Naive thymus-derived CD8-positive, alpha-beta T cell (primary cell): Measurements from ENCODE around the gene GNB1L. TPM values are rescaled to one million over a fixed set of nuclear protein-coding genes. Genes with fewer than 3 reads are reported as not detected.

ENCODE experiments used
- ATAC-seq, 2 donors: fragments of 150-1000 bp; cut with Tn5 transposase in 1 of 2; sonication (Bioruptor Pico), chemical (Tn5 transposase) in 1 of 2; 1 replicate in 1 of 2; 2 replicates in 1 of 2; pipeline ENCODE4 v1.10.0; 2021; ENCODE audit warnings: mild to moderate bottlenecking in 2 of 2, moderate library complexity in 2 of 2
- POLR2A ChIA-PET: fragments of 350-600 bp; sonication (Branson Sonifier 250); formaldehyde crosslinking; loops from one replicate; lab custom pipeline; 2021; ENCODE audit warnings: antibody characterized with exemption; lab: Charles Lee
- DNase-seq, 10 donors: peaks; one replicate each; pipeline versions ENCODE4 v3.0.0 to v3.0.0-alpha.2; 2020 to 2022
- H3K27ac Mint-ChIP-seq, 10 donors: one replicate each; pipeline ENCODE4 v1.8.0; 2020 to 2022; ENCODE audit warnings: mild to moderate bottlenecking in 10 of 10, mixed read lengths in 10 of 10, moderate library complexity in 4 of 10, inconsistent platforms in 1 of 10
- H3K27me3 Mint-ChIP-seq, 5 donors: one replicate each; pipeline ENCODE4 v1.8.0; 2021 to 2022; ENCODE audit warnings: mixed read lengths in 5 of 5
- H3K36me3 Mint-ChIP-seq, 3 donors: one replicate each; pipeline ENCODE4 v1.8.0; 2020 to 2022; ENCODE audit warnings: mixed read lengths in 3 of 3, mild to moderate bottlenecking in 2 of 3, inconsistent platforms in 1 of 3
- H3K4me1 Mint-ChIP-seq, 4 donors: one replicate each; pipeline ENCODE4 v1.8.0; 2021 to 2022; ENCODE audit warnings: mixed read lengths in 4 of 4
- H3K4me3 Mint-ChIP-seq, 10 donors: one replicate each; pipeline ENCODE4 v1.8.0; 2020 to 2022; ENCODE audit warnings: mild to moderate bottlenecking in 10 of 10, mixed read lengths in 10 of 10, moderate library complexity in 6 of 10, inconsistent platforms in 1 of 10
- H3K9me3 Mint-ChIP-seq, 9 donors: one replicate each; pipeline ENCODE4 v1.8.0; 2020 to 2022; ENCODE audit warnings: mixed read lengths in 9 of 9, mild to moderate bottlenecking in 3 of 9, inconsistent platforms in 1 of 9, moderate library complexity in 1 of 9
- polyA plus RNA-seq, 3 donors: library from polyadenylated mRNA; unstranded; fragments of 300-500 nt; fragmentation: Illumina TruSeq; gene quantifications; one replicate each; pipeline ENCODE4 v1.2.3, GENCODE V29; 2021
- total RNA-seq, 8 experiments: library from RNA in 2 of 8; stranded (reverse) in 2 of 8; gene quantifications; one replicate each; pipeline ENCODE4 v1.2.3 and lab custom pipeline; 2021 to 2026

The GNB1L gene
- total and polyA plus RNA-seq, 5 experiments from 2014 or later = 11.0 to 18.7 (median 12.5) TPM

- peak overlapping the region in 5 of 10 donors; percentile 45 to 68 (median 55) for H3K4me3 Mint-ChIP-seq
- peak overlapping the region in 9 of 10 donors; percentile 35 to 87 (median 70) for H3K27ac Mint-ChIP-seq
- ATAC-seq (peak in 1 of 2 donors; percentile 11), DNase-seq (peak in 1 of 10 donors; percentile 57)
- no peaks in the 10 kb centered on the region for H3K27me3 Mint-ChIP-seq
- POLR2A ChIA-PET = interaction anchor here (1.4 to 2.4 kb wide), 5 partner anchors 10 to 19 kb away, joined by 6 to 24 read pairs (median 8); partner anchors contain the start of genes GNB1L and RTL10
- H3K9me3 Mint-ChIP-seq = no peaks in the 10 kb centered on the region
- H3K36me3 Mint-ChIP-seq = no peaks in the 10 kb centered on the region
- H3K4me1 Mint-ChIP-seq = peaks cover 0 to 18% (median 6%) of the 10 kb centered on the region in 4 donors
Measured at GRCh38 chr22:19873960-19874306, 19.3 kb upstream of the GNB1L start.

- Mint-ChIP-seq H3K9me3 (no peaks in the 10 kb centered on the region), H3K4me1 (peaks cover 0 to 17% (median 9%) of the 10 kb centered on the region in 4 donors), H3K4me3 (peak overlapping the region in 2 of 10 donors; percentile 10 to 62), H3K27ac (no peak overlapping the region), H3K36me3 (no peaks in the 10 kb centered on the region), H3K27me3 (no peaks in the 10 kb centered on the region)
- DNase-seq = peak in 1 of 10 donors; percentile 53
- ATAC-seq = no peak
- POLR2A ChIA-PET = interaction anchor here (1.1 to 2.4 kb wide), 5 partner anchors 13 to 18 kb away, joined by 3 to 24 read pairs (median 8); partner anchors contain the start of genes GNB1L and RTL10
Measured at GRCh38 chr22:19873138-19873959, 18.7 kb upstream of the GNB1L start.

GRCh38 chr22:19872779-19873137 lies 18.1 kb upstream of the GNB1L start:
- DNase-seq (peak in 1 of 10 donors; percentile 55), ATAC-seq (no peak)
- Mint-ChIP-seq H3K4me3 (no peak overlapping the region), H3K27ac (no peak overlapping the region), H3K27me3 (no peaks in the 10 kb centered on the region), H3K4me1 (peaks cover 0 to 19% (median 12%) of the 10 kb centered on the region in 4 donors), H3K9me3 (no peaks in the 10 kb centered on the region), H3K36me3 (peaks cover 0 to 4% (median 0%) of the 10 kb centered on the region in 3 donors)
- POLR2A ChIA-PET = interaction anchor here (1.1 kb wide), 1 partner anchor 13 kb away, joined by 3 read pairs; no protein-coding TSS in a partner anchor

- POLR2A ChIA-PET = interaction anchor here (1.1 to 1.2 kb wide), 3 partner anchors 13 to 20 kb away, joined by 3 to 4 read pairs (median 3); no protein-coding TSS in a partner anchor
- peak in 2 of 10 donors; percentile 14 to 47 for DNase-seq
Measured at GRCh38 chr22:19871845-19872778, 17.4 kb upstream of the GNB1L start.

GRCh38 chr22:19871023-19871844 lies 16.6 kb upstream of the GNB1L start:
- H3K4me1 Mint-ChIP-seq = peaks cover 0 to 19% (median 12%) of the 10 kb centered on the region in 4 donors
- no peaks in the 10 kb centered on the region for H3K27me3 Mint-ChIP-seq
- no peaks in the 10 kb centered on the region for H3K9me3 Mint-ChIP-seq
- DNase-seq (peak in 1 of 10 donors; percentile 56), ATAC-seq (no peak)
- POLR2A ChIA-PET = interaction anchor here (0.7 to 1.2 kb wide), 3 partner anchors 14 to 21 kb away, joined by 3 to 4 read pairs (median 3); no protein-coding TSS in a partner anchor
- H3K27ac Mint-ChIP-seq = no peak overlapping the region
- H3K4me3 Mint-ChIP-seq = no peak overlapping the region
- peaks cover 0 to 5% (median 0%) of the 10 kb centered on the region in 3 donors for H3K36me3 Mint-ChIP-seq

More at GRCh38 chr22:19871845-19872778, 17.4 kb upstream of the GNB1L start:
- no peaks in the 10 kb centered on the region for H3K27me3 Mint-ChIP-seq
- H3K4me3 Mint-ChIP-seq = no peak overlapping the region
- H3K9me3 Mint-ChIP-seq = no peaks in the 10 kb centered on the region
- peaks cover 0 to 5% (median 0%) of the 10 kb centered on the region in 3 donors for H3K36me3 Mint-ChIP-seq
- no peak for ATAC-seq
- H3K4me1 Mint-ChIP-seq = peaks cover 0 to 19% (median 12%) of the 10 kb centered on the region in 4 donors
- H3K27ac Mint-ChIP-seq = peak overlapping the region in 2 of 10 donors; percentile 15 to 43

- Mint-ChIP-seq H3K4me1 (peaks cover 0 to 19% (median 12%) of the 10 kb centered on the region in 4 donors), H3K36me3 (peaks cover 0 to 5% (median 0%) of the 10 kb centered on the region in 3 donors), H3K4me3 (no peak overlapping the region), H3K27me3 (no peaks in the 10 kb centered on the region), H3K27ac (peak overlapping the region in 3 of 10 donors; percentile 16 to 71 (median 17)), H3K9me3 (no peaks in the 10 kb centered on the region)
- DNase-seq = peak in 2 of 10 donors; percentile 8 to 59
- POLR2A ChIA-PET = interaction anchor here (0.7 to 1.7 kb wide), 3 partner anchors 15 to 20 kb away, joined by 3 to 5 read pairs (median 3); no protein-coding TSS in a partner anchor
- ATAC-seq = no peak
Measured at GRCh38 chr22:19870153-19871022, 15.7 kb upstream of the GNB1L start.

- Mint-ChIP-seq H3K27ac (peak overlapping the region in 2 of 10 donors; percentile 16 to 17), H3K4me1 (peaks cover 0 to 19% (median 10%) of the 10 kb centered on the region in 4 donors), H3K4me3 (no peak overlapping the region), H3K9me3 (no peaks in the 10 kb centered on the region), H3K36me3 (peaks cover 0 to 5% (median 0%) of the 10 kb centered on the region in 3 donors), H3K27me3 (no peaks in the 10 kb centered on the region)
- ATAC-seq (no peak), DNase-seq (no peak)
- POLR2A ChIA-PET = interaction anchor here (1.3 to 1.7 kb wide), 2 partner anchors 21 to 23 kb away, joined by 5 to 6 read pairs; no protein-coding TSS in a partner anchor
Measured at GRCh38 chr22:19869497-19870152, 15.0 kb upstream of the GNB1L start.

- Mint-ChIP-seq H3K4me1 (peaks cover 0 to 13% (median 5%) of the 10 kb centered on the region in 4 donors), H3K27me3 (no peaks in the 10 kb centered on the region), H3K9me3 (no peaks in the 10 kb centered on the region), H3K27ac (peak overlapping the region in 2 of 10 donors; percentile 7 to 66), H3K36me3 (peaks cover 0 to 5% (median 0%) of the 10 kb centered on the region in 3 donors), H3K4me3 (no peak overlapping the region)
- POLR2A ChIA-PET = interaction anchor here (1.3 to 1.7 kb wide), 2 partner anchors 22 to 23 kb away, joined by 5 to 6 read pairs; no protein-coding TSS in a partner anchor
- ATAC-seq = no peak
- DNase-seq = peak in 1 of 10 donors; percentile 54
Measured at GRCh38 chr22:19868773-19869471, 14.2 kb upstream of the GNB1L start.

- Mint-ChIP-seq H3K9me3 (no peaks in the 10 kb centered on the region), H3K4me3 (no peak overlapping the region), H3K27ac (peak overlapping the region in 3 of 10 donors; percentile 24 to 76 (median 66))
Measured at GRCh38 chr22:19868333-19868732, 13.7 kb upstream of the GNB1L start.

More at GRCh38 chr22:19868333-19868732, 13.7 kb upstream of the GNB1L start:
- H3K27me3 Mint-ChIP-seq = no peaks in the 10 kb centered on the region
- peaks cover 0 to 12% (median 4%) of the 10 kb centered on the region in 4 donors for H3K4me1 Mint-ChIP-seq
- POLR2A ChIA-PET = interaction anchor here (1.3 kb wide), 1 partner anchor 24 kb away, joined by 6 read pairs; no protein-coding TSS in a partner anchor
- ATAC-seq = no peak
- DNase-seq = peak in 1 of 10 donors; percentile 43
- peaks cover 0 to 5% (median 0%) of the 10 kb centered on the region in 3 donors for H3K36me3 Mint-ChIP-seq
